HG02610 (cell line): ENCODE measurements around the gene GUCA2B.

Experiments
- ATAC-seq: cut with Tn5 transposase; IDR thresholded peaks from one replicate; pipeline ENCODE4 v1.9.1; 2021; ENCODE audit warnings: mild to moderate bottlenecking, moderate library complexity; ENCODE audit not compliant: unreplicated experiment

Gene GUCA2B

GRCh38 chr1:42183957-42184268, 30.7 kb downstream of the GUCA2B start:
- ATAC-seq: no peak

- no peak for ATAC-seq
Observed at GRCh38 chr1:42184616-42185015, 31.4 kb downstream of the GUCA2B start.

DNA sequence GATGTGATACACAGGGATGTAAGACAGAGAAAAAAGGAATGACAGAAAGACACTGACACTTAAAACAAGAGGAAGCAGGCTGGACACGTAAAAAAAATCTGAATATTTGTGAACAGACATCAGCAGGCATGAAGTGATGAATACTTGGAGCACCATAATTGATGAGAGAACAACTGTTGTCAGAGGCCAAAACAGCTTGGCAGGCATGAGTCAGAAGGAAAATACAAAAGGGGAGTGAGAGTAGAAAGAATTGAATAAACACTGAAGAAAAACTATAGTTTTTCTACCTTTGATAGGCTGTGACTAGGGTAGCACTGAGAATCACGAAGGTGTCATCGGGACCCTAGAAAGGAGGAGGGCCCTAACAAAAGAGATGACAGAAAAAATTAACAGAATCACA, 32.9 kb downstream of the GUCA2B start:
- no peak for ATAC-seq

DNA sequence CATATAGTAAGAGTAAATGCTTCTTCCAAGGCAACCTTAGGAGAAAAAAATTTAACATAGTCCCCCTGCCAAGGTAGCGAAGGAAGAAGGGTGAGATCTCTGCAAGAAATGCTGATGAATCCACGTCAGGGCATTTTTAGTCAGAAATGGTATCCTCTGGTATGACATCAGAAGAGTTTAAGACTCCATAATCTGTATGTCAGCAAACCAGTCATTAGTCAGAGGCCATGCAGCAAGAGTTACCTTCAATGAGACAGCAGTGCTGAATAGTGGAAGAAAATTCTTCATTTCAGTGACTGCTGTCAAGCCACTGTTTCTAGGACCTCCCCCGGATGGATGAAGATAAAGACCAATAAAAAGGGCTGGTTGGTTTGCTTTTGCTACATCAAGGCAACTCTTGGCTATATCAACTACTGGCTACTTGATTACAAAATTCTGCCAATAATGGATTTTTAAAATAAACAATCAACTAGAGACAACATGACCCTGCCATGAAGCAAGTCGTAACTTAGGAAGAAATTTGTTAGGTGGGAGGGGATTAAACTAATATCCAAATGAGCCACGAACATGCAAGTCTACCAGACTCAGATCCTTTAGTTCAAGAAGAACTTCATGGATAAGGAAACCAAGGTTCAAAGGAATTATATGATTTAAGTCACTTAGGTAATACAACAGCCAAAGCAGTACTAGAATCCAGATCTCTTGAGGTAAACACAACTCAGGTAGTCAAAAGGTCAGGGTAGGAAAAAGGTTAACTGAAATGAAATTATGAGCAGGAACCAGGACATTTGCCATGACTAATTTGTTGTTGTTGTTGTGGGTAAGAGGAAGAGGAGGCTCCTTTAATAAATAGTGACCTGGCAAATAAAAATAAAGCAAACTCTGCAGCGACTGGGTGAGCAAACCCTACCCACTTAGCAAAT, 37.0 kb downstream of the GUCA2B start:
- ATAC-seq: no peak

GRCh38 chr1:42191319-42191718, 38.1 kb downstream of the GUCA2B start:
- no peak for ATAC-seq

DNA sequence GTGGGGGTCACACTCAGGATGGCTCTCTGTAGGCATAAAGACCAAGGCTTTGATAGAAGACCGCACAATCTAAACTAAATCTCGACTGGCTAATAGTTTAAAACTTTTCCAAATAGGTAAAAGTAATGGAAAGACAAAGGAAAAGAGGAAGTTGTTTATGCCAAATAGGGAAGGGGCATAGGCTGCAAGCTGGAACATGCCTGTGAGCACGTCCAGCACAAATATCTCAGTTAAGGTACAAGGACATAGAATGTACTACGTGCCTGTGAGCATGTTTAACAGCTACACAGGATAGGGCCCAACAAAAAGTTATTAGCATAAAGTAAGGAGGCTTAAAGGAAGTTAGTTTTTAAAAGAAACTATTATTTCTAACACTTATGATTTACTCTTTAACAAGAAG, 38.9 kb downstream of the GUCA2B start:
- ATAC-seq: no peak

DNA sequence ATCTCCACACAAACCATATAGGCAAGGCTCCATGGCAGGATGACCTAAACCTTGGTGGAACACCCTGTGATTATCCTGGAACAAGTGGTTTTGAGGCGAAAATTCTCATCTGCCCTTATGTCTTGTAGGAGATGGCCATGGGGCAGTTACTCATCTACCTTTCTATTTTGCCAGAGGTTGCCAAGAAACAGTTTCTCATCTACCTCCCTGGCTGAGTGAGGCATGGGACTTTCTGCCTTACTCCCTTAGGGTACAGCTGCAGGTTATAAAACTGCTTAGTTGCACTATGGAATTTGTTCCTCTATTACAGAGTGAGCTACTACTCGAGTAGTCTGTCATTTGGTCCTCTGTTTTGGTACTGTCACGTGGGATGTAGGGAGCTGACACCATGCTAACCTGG, 42.6 kb downstream of the GUCA2B start:
- no peak for ATAC-seq

DNA sequence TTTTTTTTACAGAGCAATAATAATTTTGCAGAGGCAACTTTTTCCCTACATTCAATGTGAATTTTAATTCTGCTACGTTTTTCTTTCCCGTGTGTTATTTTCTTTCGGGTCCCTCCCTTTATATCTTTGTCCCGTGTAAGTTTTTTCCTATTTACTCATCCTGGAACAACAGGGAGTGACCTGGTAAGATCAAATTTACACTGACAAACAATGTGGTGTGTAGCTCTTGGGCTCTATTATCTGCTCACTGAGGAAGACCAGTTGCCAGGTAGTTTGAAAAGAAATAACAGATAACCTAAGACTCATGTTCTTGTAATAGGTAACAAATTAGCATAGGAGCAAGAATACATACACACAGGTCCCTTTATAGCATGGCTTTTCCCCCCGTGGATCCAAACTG, 45.0 kb downstream of the GUCA2B start:
- no peak for ATAC-seq

- ATAC-seq: no peak
Observed at GRCh38 chr1:42201986-42202385, 48.8 kb downstream of the GUCA2B start.
